HG03439 (cell line): ENCODE data around the gene RO60.
"Not testable (repeated sequence)": the region's sequence is repeated elsewhere in the genome, so short reads cannot be mapped to it uniquely, and the experiment has no call there.

Experiments used
- ATAC-seq: cut with Tn5 transposase; IDR thresholded peaks from one replicate; pipeline ENCODE4 v1.9.1; 2021; ENCODE audit warnings: mild to moderate bottlenecking, moderate library complexity; ENCODE audit not compliant: unreplicated experiment

Gene RO60

GRCh38 chr1:193059282-193060114 lies at the start of gene RO60, which contains the start of gene UCHL5:
Gene RO60 (plus strand): TSS chr1:193059612. CDS start chr1:193069055, 9,443 bp downstream.
Gene UCHL5 (minus strand): TSS chr1:193059360. CDS start chr1:193059260, 100 bp downstream.
- peak; percentile 91 for ATAC-seq

GRCh38 chr1:193011406-193011805 lies 48.0 kb upstream of the RO60 start:
- ATAC-seq: no peak

GRCh38 chr1:193013005-193013404 lies 46.4 kb upstream of the RO60 start:
- no peak for ATAC-seq

GRCh38 chr1:193013707-193014106 lies 45.7 kb upstream of the RO60 start:
- no peak for ATAC-seq

- no peak for ATAC-seq
Measured at GRCh38 chr1:193014400-193014799, 45.0 kb upstream of the RO60 start.

GRCh38 chr1:193016788-193017187 lies 42.6 kb upstream of the RO60 start:
- ATAC-seq: no peak

- no peak for ATAC-seq
Measured at GRCh38 chr1:193019442-193020026, 39.9 kb upstream of the RO60 start.

- ATAC-seq: no peak
Measured at GRCh38 chr1:193025218-193025617, 34.2 kb upstream of the RO60 start.

- no peak for ATAC-seq
Measured at GRCh38 chr1:193030280-193030679, 29.1 kb upstream of the RO60 start.

GRCh38 chr1:193031431-193031830 lies 28.0 kb upstream of the RO60 start:
- no peak for ATAC-seq

- ATAC-seq: not testable (repeated sequence)
Measured at GRCh38 chr1:193032643-193033427, 26.6 kb upstream of the RO60 start.

GRCh38 chr1:193033610-193034009 lies 25.8 kb upstream of the RO60 start:
- ATAC-seq: no peak

- no peak for ATAC-seq
Measured at GRCh38 chr1:193036337-193037047, 22.9 kb upstream of the RO60 start.

GRCh38 chr1:193040011-193040410 lies 19.4 kb upstream of the RO60 start:
- ATAC-seq: no peak

GRCh38 chr1:193042766-193043691 lies 16.4 kb upstream of the RO60 start:
- no peak for ATAC-seq

GRCh38 chr1:193048913-193049312 lies 10.5 kb upstream of the RO60 start:
- ATAC-seq: not testable (repeated sequence)

GRCh38 chr1:193054169-193054675 lies 5.2 kb upstream of the RO60 start:
- ATAC-seq: no peak

GRCh38 chr1:193058529-193059281 lies 707 bp upstream of the RO60 start:
- peak; percentile 46 for ATAC-seq

GRCh38 chr1:193060115-193060403 lies 647 bp downstream of the RO60 start:
- ATAC-seq: no peak
